B cell (primary cell): ENCODE results near the gene SLC18A2. TPM values are rescaled to one million over a fixed set of nuclear protein-coding genes. Genes with fewer than 3 reads are reported as not detected.

Experiments used
- ATAC-seq: fragments of 200-7000 bp; cut with Tn5 transposase; one replicate; pipeline ENCODE4 v1.10.0; 2021; ENCODE audit warnings: low read depth, mild to moderate bottlenecking, moderate number of reproducible peaks, moderate library complexity
- CTCF ChIA-PET: fragments of 350-600 bp; sonication (Branson Sonifier 250); formaldehyde crosslinking; loops from one replicate; lab custom pipeline; 2021; ENCODE audit warnings: antibody characterized with exemption, inconsistent platforms; lab: Charles Lee
- POLR2A ChIA-PET: fragments of 350-600 bp; sonication (Branson Sonifier 250); formaldehyde crosslinking; loops from one replicate; lab custom pipeline; 2021; ENCODE audit warnings: antibody characterized with exemption; lab: Charles Lee
- DNase-seq: peaks from one replicate; pipeline ENCODE4 v3.0.0; 2013
- H2AFZ ChIP-seq: 2 replicates; pipeline ENCODE4 v1.6.1; 2012; ENCODE audit warnings: mild to moderate bottlenecking, low read depth, low read length; ENCODE audit not compliant: insufficient read depth, poor library complexity, severe bottlenecking
- H3K27ac ChIP-seq, 2 donors: 1 replicate in 1 of 2; 2 replicates in 1 of 2; pipeline ENCODE4 v1.5.1; 2012 to 2013; ENCODE audit warnings: low read length in 2 of 2, mild to moderate bottlenecking in 2 of 2, moderate library complexity in 1 of 2
- H3K27me3 ChIP-seq, 4 experiments: fragments of 200-600 bp in 1 of 4; sonication (generic) in 1 of 4; replicated peaks in 1 of 4; 1 replicate in 2 of 4; 2 replicates in 2 of 4; pipeline versions ENCODE4 v1.6.1 to v1.7.0; 2013 to 2016; ENCODE audit warnings: low read length in 3 of 4, mild to moderate bottlenecking in 2 of 4, mixed read lengths in 1 of 4, moderate library complexity in 1 of 4; ENCODE audit not compliant: insufficient read depth in 4 of 4, control insufficient read depth in 3 of 4; ENCODE audit errors: control extremely low read depth in 1 of 4
- H3K36me3 ChIP-seq, 2 experiments: replicated peaks in 1 of 2; 1 replicate in 1 of 2; 2 replicates in 1 of 2; pipeline versions ENCODE4 v1.6.1 to v1.7.1; 2013; ENCODE audit warnings: low read length in 1 of 2; ENCODE audit not compliant: insufficient read depth in 2 of 2, control insufficient read depth in 1 of 2; ENCODE audit errors: control extremely low read depth in 1 of 2, extremely low read depth in 1 of 2
- H3K4me1 ChIP-seq, 2 donors: fragments of 200-600 bp in 1 of 2; sonication (generic) in 1 of 2; 1 replicate in 1 of 2; 2 replicates in 1 of 2; pipeline versions ENCODE4 v1.5.1 to v1.6.1; 2013 to 2017; ENCODE audit warnings: low read length in 2 of 2; ENCODE audit not compliant: control insufficient read depth in 2 of 2, insufficient read depth in 2 of 2
- H3K4me2 ChIP-seq: replicated peaks from 2 replicates; pipeline ENCODE3; 2012; ENCODE audit warnings: mild to moderate bottlenecking, low read depth, low read length; ENCODE audit not compliant: poor library complexity, severe bottlenecking
- H3K4me3 ChIP-seq, 5 experiments: fragments of 200-600 bp in 1 of 5; sonication (generic) in 1 of 5; 1 replicate in 3 of 5; 2 replicates in 2 of 5; pipeline versions ENCODE4 v1.5.1 to v1.7.0; 2011 to 2016; ENCODE audit warnings: low read length in 4 of 5, mild to moderate bottlenecking in 4 of 5, low read depth in 2 of 5, control low read depth in 1 of 5, moderate library complexity in 1 of 5; ENCODE audit not compliant: insufficient read depth in 1 of 5; ENCODE audit errors: control extremely low read depth in 1 of 5, extremely low read depth in 1 of 5
- H3K79me2 ChIP-seq: fragments of 200-600 bp; sonication (generic); one replicate; pipeline ENCODE4 v1.6.0; 2016; ENCODE audit warnings: low read length; ENCODE audit not compliant: control insufficient read depth, insufficient read depth
- H3K9ac ChIP-seq: fragments of 200-600 bp; sonication (generic); 2 replicates; pipeline ENCODE4 v1.6.1; 2017; ENCODE audit warnings: mild to moderate bottlenecking, low read length, moderate library complexity
- H3K9me3 ChIP-seq, 3 donors: one replicate each; pipeline versions ENCODE4 v1.6.1 to v1.7.1; 2013; ENCODE audit warnings: low read length in 2 of 3; ENCODE audit not compliant: control insufficient read depth in 2 of 3, insufficient read depth in 1 of 3; ENCODE audit errors: control extremely low read depth in 1 of 3
- H4K20me1 ChIP-seq: 2 replicates; pipeline ENCODE4 v1.6.0; 2012; ENCODE audit warnings: mild to moderate bottlenecking, low read length; ENCODE audit not compliant: insufficient read depth, control insufficient read depth, poor library complexity, severe bottlenecking
- H3K27ac Mint-ChIP-seq: one replicate; pipeline ENCODE4 v1.8.0; 2021; ENCODE audit warnings: mixed read lengths
- H3K27me3 Mint-ChIP-seq: one replicate; pipeline ENCODE4 v1.8.0; 2021; ENCODE audit warnings: mixed read lengths
- H3K4me1 Mint-ChIP-seq: one replicate; pipeline ENCODE4 v1.8.0; 2021; ENCODE audit warnings: mixed read lengths
- H3K4me3 Mint-ChIP-seq: one replicate; pipeline ENCODE4 v1.8.0; 2021; ENCODE audit warnings: mixed read lengths
- H3K9me3 Mint-ChIP-seq: one replicate; pipeline ENCODE4 v1.8.0; 2022; ENCODE audit warnings: mixed read lengths; ENCODE audit not compliant: insufficient read depth
- EZH2 ChIP-seq: IDR thresholded peaks from 2 replicates; pipeline ENCODE4 v1.6.1; 2012; ENCODE audit warnings: borderline replicate concordance, low read depth, mild to moderate bottlenecking, moderate library complexity, low read length; ENCODE audit not compliant: insufficient read depth, poor library complexity, severe bottlenecking
- WGBS: methylation state at CpG from one replicate; pipeline ENCODE4 v1.1.5; 2013; ENCODE audit warnings: missing lambda C conversion rate; ENCODE audit not compliant: insufficient coverage; 5-methylcytosine and 5-hydroxymethylcytosine counted together
- intact Hi-C: fragments of 100-400 bp; cut with micrococcal nuclease; formaldehyde crosslinking; loops from one replicate; pipeline ENCODE4 v1.10.0; 2022
- polyA plus RNA-seq: library from polyadenylated mRNA; depleted of rRNA; stranded (reverse); fragments of >200 nt; gene quantifications from 2 replicates; pipeline ENCODE4 v1.2.3, GENCODE V29; 2012
- total RNA-seq, 2 donors: library from RNA; stranded (reverse); fragments of 120-200 nt in 1 of 2; gene quantifications; 1 replicate in 1 of 2; 2 replicates in 1 of 2; pipeline versions ENCODE4 v1.2.3 to v1.2.4, GENCODE V29; 2013 to 2022
- TF ChIP-seq, protein P1 (sequence below): fragments of 200-600 bp; IDR thresholded peaks from one replicate; pipeline ENCODE4 v1.8.0; 2022; ENCODE audit warnings: antibody characterized with exemption, mild to moderate bottlenecking

The SLC18A2 gene
- total and polyA plus RNA-seq, 2 donors (not counting 1 experiment from before 2014, with no cell fraction given): not detected

DNA sequence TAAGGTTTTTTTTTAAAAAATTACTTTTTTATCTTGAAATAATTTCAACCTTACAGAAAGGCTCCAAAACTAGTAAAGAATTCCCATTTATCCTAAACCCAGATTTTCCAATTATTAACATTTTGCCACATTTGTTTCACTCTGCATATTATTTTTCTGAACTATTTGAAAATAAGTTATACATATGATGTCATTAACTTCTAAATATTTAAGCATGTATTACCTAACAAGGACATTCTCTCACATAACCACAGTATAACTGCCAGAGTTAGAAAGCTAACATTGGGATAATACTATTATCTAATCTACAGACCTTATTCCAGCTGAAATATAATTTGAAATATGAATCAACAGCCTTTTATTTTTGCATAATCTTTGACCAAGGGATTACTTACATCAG lies 65.8 kb downstream of the SLC18A2 start:
- ATAC-seq: no peak
- TF ChIP-seq, protein P1, sequence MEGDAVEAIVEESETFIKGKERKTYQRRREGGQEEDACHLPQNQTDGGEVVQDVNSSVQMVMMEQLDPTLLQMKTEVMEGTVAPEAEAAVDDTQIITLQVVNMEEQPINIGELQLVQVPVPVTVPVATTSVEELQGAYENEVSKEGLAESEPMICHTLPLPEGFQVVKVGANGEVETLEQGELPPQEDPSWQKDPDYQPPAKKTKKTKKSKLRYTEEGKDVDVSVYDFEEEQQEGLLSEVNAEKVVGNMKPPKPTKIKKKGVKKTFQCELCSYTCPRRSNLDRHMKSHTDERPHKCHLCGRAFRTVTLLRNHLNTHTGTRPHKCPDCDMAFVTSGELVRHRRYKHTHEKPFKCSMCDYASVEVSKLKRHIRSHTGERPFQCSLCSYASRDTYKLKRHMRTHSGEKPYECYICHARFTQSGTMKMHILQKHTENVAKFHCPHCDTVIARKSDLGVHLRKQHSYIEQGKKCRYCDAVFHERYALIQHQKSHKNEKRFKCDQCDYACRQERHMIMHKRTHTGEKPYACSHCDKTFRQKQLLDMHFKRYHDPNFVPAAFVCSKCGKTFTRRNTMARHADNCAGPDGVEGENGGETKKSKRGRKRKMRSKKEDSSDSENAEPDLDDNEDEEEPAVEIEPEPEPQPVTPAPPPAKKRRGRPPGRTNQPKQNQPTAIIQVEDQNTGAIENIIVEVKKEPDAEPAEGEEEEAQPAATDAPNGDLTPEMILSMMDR: no peak
- TF ChIP-seq EZH2: no peak

DNA sequence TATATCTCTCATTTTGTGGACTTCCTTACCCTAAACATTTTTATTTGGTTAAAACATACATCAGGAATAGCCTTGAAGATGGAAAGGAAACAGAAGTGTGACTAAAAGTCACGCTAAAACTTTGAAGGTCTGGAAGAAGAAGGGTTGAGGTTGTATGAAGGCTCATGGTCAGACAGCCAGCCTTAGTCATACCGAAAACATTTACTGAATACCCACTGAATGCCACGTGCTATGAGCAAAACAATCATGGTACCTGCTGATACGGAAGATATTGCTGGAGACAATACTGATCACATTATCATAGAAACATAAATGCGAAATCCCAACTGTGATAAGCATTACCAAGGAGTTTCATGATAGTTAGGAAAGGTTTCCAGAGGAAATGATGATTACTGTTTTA lies 70.3 kb downstream of the SLC18A2 start:
- Histone ChIP-seq H3K4me2 (no peak overlapping the region), H3K27ac (no peak overlapping the region), H3K4me3 (no peak overlapping the region), H3K9ac (no peak overlapping the region), H3K79me2 (no peaks in the 10 kb centered on the region), H3K27me3 (no peaks in the 10 kb centered on the region), H2AFZ (no peak overlapping the region), H4K20me1 (no peaks in the 10 kb centered on the region), H3K36me3 (peaks cover 0 to 2% of the 10 kb centered on the region in 2 experiments), H3K4me1 (no peaks in the 10 kb centered on the region), H3K9me3 (no peaks in the 10 kb centered on the region)
- intact Hi-C loops: no loop called here
- no CpG with 5 or more reads among the region's 5 CpGs for WGBS
- POLR2A ChIA-PET: no interaction called here
- ATAC-seq (no peak), DNase-seq (no peak)
- CTCF ChIA-PET: no interaction called here
- TF ChIP-seq EZH2: no peak
- TF ChIP-seq, protein P1: no peak
- Mint-ChIP-seq H3K4me1 (no peaks in the 10 kb centered on the region), H3K9me3 (no peaks in the 10 kb centered on the region), H3K27ac (no peak overlapping the region), H3K27me3 (no peaks in the 10 kb centered on the region), H3K4me3 (no peak overlapping the region)

More for the DNA sequence above, 65.8 kb downstream of the SLC18A2 start:
- Mint-ChIP-seq H3K27me3 (no peaks in the 10 kb centered on the region), H3K4me3 (no peak overlapping the region), H3K27ac (no peak overlapping the region), H3K4me1 (no peaks in the 10 kb centered on the region), H3K9me3 (peaks cover 5% of the 10 kb centered on the region)
- Histone ChIP-seq H3K36me3 (peaks cover 0 to 4% of the 10 kb centered on the region in 2 experiments), H2AFZ (no peak overlapping the region), H3K9me3 (peaks cover 0 to 11% (median 8%) of the 10 kb centered on the region in 3 donors), H3K4me1 (no peaks in the 10 kb centered on the region), H3K4me2 (no peak overlapping the region), H3K9ac (no peak overlapping the region), H3K4me3 (no peak overlapping the region), H3K27ac (no peak overlapping the region), H3K79me2 (no peaks in the 10 kb centered on the region), H3K27me3 (no peaks in the 10 kb centered on the region), H4K20me1 (no peaks in the 10 kb centered on the region)
- POLR2A ChIA-PET: no interaction called here
- intact Hi-C loops: no loop called here
- CTCF ChIA-PET: no interaction called here
- DNase-seq: no peak
